Ovary (tissue), 3 donors: Measurements from ENCODE around the gene RAC2.

ENCODE experiments used
- CTCF ChIP-seq, 3 donors: fragments of 450-650 bp in 2 of 3; fragments of 200-600 bp in 1 of 3; IDR thresholded peaks; one replicate each; pipeline versions ENCODE4 v1.5.1 to v1.8.0; 2016 to 2022; ENCODE audit warnings: antibody characterized with exemption in 3 of 3, mild to moderate bottlenecking in 1 of 3
- EP300 ChIP-seq: sonication (generic); formaldehyde crosslinking; IDR thresholded peaks from one replicate; pipeline ENCODE4 v1.6.1; 2017; ENCODE audit warnings: antibody characterized with exemption
- POLR2A ChIP-seq: fragments of 450-650 bp; IDR thresholded peaks from one replicate; pipeline ENCODE4 v1.6.1; 2017; ENCODE audit warnings: antibody characterized with exemption, mild to moderate bottlenecking, moderate library complexity
- donor health status: DM: no; HTN: no; CAD: no.

- TF ChIP-seq EP300, result no peak
- TF ChIP-seq CTCF (IDR thresholded peaks at IDR 0.05), result no peak
- TF ChIP-seq POLR2A, result no peak
Measured at GRCh38 chr22:37213218-37213855, 30.7 kb downstream of the RAC2 start.
